NCI-H2107 (cell line): ENCODE data around the gene KCNJ5.

Experiments used
- DNase-seq: peaks from one replicate; lab custom pipeline; 2025; lab: John Stamatoyannopoulos, UW

The KCNJ5 gene

GRCh38 chr11:128957202-128957482, 66.0 kb downstream of the KCNJ5 start:
- no peak for DNase-seq

- no peak for DNase-seq
Observed at GRCh38 chr11:128961645-128962044, 70.5 kb downstream of the KCNJ5 start.

DNA sequence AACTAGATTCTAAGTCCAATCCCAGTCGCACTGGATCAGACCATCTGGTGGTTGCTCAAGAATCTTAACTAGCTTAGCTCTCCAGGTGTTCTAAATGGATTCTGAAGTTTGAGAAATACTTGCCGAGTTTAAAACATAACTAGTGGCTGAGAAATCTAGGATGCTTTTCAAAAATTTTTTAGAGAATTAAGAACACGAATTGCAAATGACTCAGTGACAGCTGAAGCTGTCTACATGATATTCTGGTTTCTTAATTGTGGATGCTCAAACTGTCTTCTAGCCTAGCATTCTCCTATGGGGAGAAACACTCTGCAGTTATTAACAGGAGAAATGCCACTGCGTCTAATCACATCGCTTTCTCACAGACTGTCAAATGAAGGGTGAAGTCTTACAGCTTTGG, 71.7 kb downstream of the KCNJ5 start:
- no peak for DNase-seq

DNA sequence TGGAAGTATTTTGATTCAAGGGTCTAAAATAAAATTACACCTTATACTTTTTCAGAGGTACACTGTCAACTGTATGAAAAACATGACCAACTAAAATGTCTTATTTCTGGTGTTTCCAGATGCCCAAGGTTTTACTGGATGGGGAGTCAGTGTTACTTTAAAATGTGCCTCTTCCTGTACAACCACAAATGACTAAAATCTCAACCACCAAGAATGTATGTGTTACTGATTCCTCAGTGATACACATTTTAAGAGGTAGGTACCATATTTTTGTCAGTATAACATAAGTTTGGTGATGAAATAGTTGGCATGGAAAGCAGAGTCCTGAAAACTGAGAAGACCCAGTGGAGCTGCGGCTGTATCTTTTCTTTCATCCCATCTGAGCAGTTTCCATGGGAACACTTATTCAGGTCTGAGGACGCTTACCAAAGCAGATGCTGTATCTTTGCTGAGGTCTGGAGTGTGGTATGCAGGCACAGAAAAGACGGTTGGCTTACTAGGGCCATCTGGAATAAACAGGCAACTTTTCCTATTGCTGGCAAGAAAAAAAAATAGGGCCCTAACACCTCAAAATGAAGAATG, 72.7 kb downstream of the KCNJ5 start:
- no peak for DNase-seq

DNA sequence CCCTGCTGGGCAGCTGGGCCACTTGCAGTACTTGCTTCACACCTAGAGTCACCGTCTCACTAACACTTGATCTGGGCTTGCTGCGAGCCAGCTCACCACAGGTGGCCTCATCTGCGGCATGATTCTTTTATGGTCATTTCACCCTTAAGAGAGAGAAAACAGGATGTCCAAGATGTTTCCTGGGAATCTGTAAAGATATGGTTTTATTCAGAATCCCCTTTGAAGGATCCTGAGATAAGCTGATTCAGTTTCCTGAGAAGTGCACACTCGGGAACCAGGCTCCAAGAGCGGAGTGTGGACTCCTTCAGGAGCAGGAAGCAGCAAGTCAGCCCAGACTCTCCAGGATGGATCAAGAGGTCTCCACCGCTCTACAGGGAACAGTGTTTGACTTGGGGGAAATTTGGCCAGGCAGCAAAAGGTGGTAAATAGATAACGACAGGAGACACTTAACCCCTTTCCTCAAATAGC, 73.3 kb downstream of the KCNJ5 start:
- no peak for DNase-seq

DNA sequence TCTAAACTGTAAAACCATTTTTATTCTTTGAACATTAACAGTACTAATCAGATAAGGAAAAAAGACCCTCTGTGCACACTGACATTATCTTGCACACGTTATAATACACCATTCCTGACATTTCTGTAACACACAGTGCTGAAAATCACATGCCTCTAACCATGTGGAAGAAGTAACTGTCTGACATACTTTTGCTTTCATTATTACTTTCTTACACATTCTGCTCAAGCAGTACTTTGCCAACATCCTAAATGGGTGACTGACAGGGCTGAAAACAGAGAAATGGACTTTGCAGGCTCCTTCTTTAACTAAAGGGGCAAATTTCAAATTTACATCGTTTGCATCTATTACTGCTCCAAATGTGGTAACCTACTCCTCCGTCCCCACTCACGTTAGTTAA, 74.3 kb downstream of the KCNJ5 start:
- DNase-seq: no peak

GRCh38 chr11:128967578-128967977, 76.4 kb downstream of the KCNJ5 start:
- DNase-seq: no peak

DNA sequence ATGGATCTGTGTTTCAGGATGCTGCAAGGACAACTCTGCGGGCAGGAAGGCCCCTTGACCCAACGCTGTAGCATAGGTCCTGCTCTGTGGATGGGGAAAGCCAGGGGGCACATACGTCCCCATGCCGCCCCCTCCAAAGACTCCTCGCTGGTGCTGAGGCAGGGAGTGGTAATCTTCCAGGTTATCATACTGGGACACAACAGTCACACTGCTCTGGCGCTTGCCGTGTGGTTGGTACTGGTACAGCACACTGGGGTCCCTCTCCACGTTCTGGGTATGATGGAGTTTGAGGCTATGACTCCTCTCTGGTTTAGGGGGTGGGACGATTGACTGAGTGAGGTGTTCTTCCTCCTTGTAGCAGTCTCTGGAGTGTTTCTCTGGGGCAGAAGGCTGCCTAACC, 77.8 kb downstream of the KCNJ5 start:
- no peak for DNase-seq
